Activated naive CD4-positive, alpha-beta T cell treated with anti-CD3 and anti-CD28 coated beads for 36 hours (primary cell): ENCODE measurements around the gene FUCA2. TPM values are rescaled to one million over a fixed set of nuclear protein-coding genes. Genes with fewer than 3 reads are reported as not detected.
"Not testable (repeated sequence)": the region's sequence is repeated elsewhere in the genome, so short reads cannot be mapped to it uniquely, and the experiment has no call there.

Experiments used
- CTCF ChIA-PET: fragments of 350-600 bp; sonication (Branson Sonifier 250); formaldehyde crosslinking; loops from one replicate; lab custom pipeline; 2021; ENCODE audit warnings: antibody characterized with exemption; lab: Charles Lee
- DNase-seq: peaks from one replicate; pipeline ENCODE4 v3.0.0-alpha.2; 2020
- H3K27ac Mint-ChIP-seq: one replicate; pipeline ENCODE4 v1.8.0; 2021; ENCODE audit warnings: mild to moderate bottlenecking, mixed read lengths
- H3K27me3 Mint-ChIP-seq: one replicate; pipeline ENCODE4 v1.8.0; 2021; ENCODE audit warnings: low read depth, mixed read lengths
- H3K36me3 Mint-ChIP-seq: one replicate; pipeline ENCODE4 v1.8.0; 2021; ENCODE audit warnings: low read depth, mixed read lengths
- H3K4me1 Mint-ChIP-seq: one replicate; pipeline ENCODE4 v1.8.0; 2021; ENCODE audit warnings: low read depth, mixed read lengths
- H3K4me3 Mint-ChIP-seq: one replicate; pipeline ENCODE4 v1.8.0; 2021; ENCODE audit warnings: mild to moderate bottlenecking, moderate library complexity, mixed read lengths
- H3K9me3 Mint-ChIP-seq: one replicate; pipeline ENCODE4 v1.8.0; 2021; ENCODE audit warnings: mixed read lengths
- intact Hi-C: fragments of 100-400 bp; cut with micrococcal nuclease; formaldehyde crosslinking; loops from one replicate; pipeline ENCODE4 v1.15.1; 2023
- total RNA-seq, 2 experiments: library from RNA; stranded (reverse); gene quantifications; one replicate each; pipeline ENCODE4 v1.2.3, GENCODE V29; 2021

Gene FUCA2
- total RNA-seq, 2 experiments from 2014 or later = 7.7 to 8.2 TPM

DNA sequence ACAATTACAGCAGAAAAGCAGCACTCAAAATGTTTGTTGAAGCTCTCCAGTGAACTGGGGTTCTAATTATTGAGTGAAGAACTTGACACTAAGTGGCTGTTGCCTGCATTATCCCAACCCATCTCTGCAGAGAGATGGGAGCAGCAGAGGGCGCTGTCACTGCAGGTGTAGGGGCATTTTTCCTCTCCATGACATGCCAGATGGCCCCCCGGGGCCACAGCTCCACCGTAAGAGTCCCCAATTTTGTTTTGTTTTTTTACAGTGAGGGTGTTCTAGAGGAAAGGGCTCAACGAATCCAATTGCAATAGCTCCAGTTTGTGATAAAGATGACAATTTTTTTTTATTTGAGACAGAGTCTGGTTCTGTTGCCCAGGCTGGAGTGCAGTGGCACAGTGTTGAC lies 1.9 kb upstream of the FUCA2 start:
- intact Hi-C loops = loop anchor here (1.0 to 5.0 kb wide), 8 partner anchors 12 to 946 kb away; no protein-coding TSS in a partner anchor
- CTCF ChIA-PET = interaction anchor here (0.7 to 2.1 kb wide), 10 partner anchors 16 to 426 kb away, joined by 3 to 12 read pairs (median 4); no protein-coding TSS in a partner anchor
- Mint-ChIP-seq H3K4me1 (peaks cover 19% of the 10 kb centered on the region), H3K4me3 (peak overlapping the region; percentile 15), H3K36me3 (peaks cover 4% of the 10 kb centered on the region), H3K27me3 (no peaks in the 10 kb centered on the region), H3K27ac (no peak overlapping the region), H3K9me3 (no peaks in the 10 kb centered on the region)
- DNase-seq = peak; percentile 75

DNA sequence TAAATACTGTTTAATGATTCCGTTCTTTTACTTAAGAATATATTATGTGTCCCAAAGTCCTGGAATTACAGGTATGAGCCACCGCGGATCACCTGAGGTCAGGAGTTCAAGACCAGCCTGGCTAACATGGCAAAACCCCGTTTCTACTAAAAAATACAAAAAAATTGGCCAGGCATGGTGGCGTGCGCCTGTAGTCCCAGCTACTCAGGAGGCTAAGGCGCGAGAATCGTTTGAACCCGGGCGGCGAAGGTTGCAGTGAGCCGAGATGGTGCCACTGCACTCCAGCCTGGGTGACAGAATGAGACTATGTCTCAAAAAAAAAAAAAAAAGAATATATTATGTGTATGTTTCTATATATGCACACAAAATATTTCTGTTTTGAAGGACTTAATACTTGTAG lies 1.2 kb downstream of the FUCA2 start:
- H3K4me1 Mint-ChIP-seq = peaks cover 19% of the 10 kb centered on the region
- not testable (repeated sequence) for H3K27me3 Mint-ChIP-seq, H3K9me3 Mint-ChIP-seq, DNase-seq, H3K4me3 Mint-ChIP-seq, H3K27ac Mint-ChIP-seq
- intact Hi-C loops = loop anchor here (5.0 kb wide), 3 partner anchors 568 to 943 kb away; no protein-coding TSS in a partner anchor
- CTCF ChIA-PET = interaction anchor here (0.6 to 1.2 kb wide), 3 partner anchors 8 to 350 kb away, joined by 3 to 5 read pairs (median 3); no protein-coding TSS in a partner anchor
- peaks cover 11% of the 10 kb centered on the region for H3K36me3 Mint-ChIP-seq

DNA sequence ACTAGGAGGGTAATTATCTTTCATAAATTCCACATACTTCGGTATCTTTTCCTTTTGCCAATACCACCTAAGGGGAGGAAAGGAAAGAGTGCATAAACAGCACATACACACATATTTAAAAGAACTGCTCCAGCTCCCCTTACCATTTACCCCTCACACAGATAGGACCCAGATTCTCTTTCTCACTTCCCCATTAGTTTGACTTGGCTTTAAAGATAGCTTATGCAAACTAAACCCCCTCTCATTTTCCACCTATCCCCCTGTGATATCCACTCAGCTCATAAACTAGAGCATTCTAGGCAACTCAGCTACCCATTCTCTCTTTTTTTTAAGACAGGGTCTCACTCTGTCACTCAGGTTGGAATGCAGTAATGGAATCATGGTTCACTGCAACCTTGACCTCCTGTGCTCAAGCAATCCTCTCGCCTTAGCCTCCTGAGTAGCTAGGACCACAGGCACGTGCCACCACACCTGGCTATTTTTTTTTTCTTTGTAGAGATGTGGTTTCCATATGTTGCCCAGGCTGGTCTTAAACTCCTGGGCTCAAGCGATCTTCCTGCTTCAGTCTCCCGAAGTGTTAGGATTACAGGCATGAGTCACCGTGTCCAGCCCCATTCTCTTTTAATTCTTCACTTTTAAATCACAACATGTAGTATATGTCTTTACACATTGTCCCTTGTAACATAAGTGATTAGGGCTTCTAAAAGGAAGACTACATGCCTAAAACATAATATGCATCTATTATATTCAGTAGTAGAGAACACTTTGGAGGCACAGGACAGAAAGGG lies 4.0 kb downstream of the FUCA2 start:
- Mint-ChIP-seq H3K27ac (no peak overlapping the region), H3K9me3 (no peaks in the 10 kb centered on the region), H3K4me1 (peaks cover 14% of the 10 kb centered on the region), H3K4me3 (no peak overlapping the region), H3K36me3 (peaks cover 9% of the 10 kb centered on the region), H3K27me3 (no peaks in the 10 kb centered on the region)
- intact Hi-C loops = no loop called here
- DNase-seq = no peak
- CTCF ChIA-PET = no interaction called here

DNA sequence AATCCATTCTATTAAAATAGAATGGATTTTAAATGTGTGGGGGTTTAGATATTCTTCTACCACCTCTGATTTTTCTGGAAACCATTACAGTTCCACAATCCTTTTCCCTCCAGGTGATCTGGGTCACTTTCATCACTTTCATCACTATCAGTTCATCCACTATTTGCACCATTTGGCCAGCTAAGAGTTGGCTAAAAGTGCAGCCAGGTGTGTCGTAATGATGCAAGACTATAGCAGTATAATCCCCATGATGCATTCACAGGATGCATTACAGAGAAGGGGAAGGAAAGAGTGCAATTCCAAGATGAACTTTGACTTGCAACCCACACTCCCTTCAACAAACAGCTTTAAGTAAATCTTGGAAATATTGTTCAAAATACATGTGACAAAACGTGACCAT lies 4.9 kb downstream of the FUCA2 start:
- Mint-ChIP-seq H3K4me3 (no peak overlapping the region), H3K27me3 (no peaks in the 10 kb centered on the region), H3K27ac (no peak overlapping the region), H3K36me3 (peaks cover 9% of the 10 kb centered on the region), H3K9me3 (no peaks in the 10 kb centered on the region), H3K4me1 (peaks cover 11% of the 10 kb centered on the region)
- no peak for DNase-seq
- CTCF ChIA-PET = no interaction called here
- intact Hi-C loops = no loop called here

DNA sequence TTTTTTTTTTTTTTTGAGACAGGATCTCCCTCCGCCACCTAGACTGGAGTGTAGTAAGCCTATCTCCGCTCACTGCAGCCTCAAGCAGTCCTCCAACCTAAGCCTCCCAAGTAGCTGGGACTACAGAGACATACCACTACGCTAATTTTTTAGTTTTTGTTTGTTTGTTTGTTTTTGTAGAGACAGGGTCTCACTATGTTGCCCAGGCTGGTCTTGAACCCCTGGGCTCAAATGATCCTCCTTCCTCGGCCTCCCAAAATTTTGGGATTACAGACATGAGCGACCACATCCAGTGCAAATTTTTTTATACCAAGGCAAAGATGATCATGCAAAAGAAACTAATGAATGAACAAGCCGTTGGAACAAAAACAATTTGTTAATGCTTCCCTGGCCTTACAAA lies 5.3 kb downstream of the FUCA2 start:
- Mint-ChIP-seq H3K36me3 (peaks cover 9% of the 10 kb centered on the region), H3K4me1 (peaks cover 11% of the 10 kb centered on the region), H3K9me3 (no peaks in the 10 kb centered on the region), H3K27ac (no peak overlapping the region), H3K4me3 (no peak overlapping the region), H3K27me3 (no peaks in the 10 kb centered on the region)
- CTCF ChIA-PET = interaction anchor here (0.6 kb wide), 2 partner anchors 851 to 1159 kb away, joined by 3 to 5 read pairs; no protein-coding TSS in a partner anchor
- intact Hi-C loops = no loop called here
- no peak for DNase-seq

DNA sequence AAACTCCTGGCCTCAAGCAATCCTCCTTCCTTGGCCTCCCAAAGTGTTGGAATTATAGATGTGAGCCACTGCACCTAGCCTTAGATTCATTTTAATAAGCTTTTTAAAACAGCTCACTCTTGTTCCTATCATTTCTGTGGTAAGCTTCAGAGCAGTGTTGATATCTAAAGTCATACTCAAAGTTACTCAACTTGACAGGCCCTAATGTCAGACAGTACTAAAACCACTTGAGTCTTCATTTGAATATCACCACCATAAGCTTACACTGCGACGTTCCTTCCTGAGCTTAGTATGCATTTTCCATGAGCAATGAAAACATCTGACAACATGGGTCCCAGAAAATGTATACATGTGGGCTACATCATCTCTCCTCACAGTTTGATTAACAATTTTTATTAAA lies 6.0 kb downstream of the FUCA2 start:
- H3K9me3 Mint-ChIP-seq = no peaks in the 10 kb centered on the region
- no peak overlapping the region for H3K4me3 Mint-ChIP-seq
- no peaks in the 10 kb centered on the region for H3K27me3 Mint-ChIP-seq
- CTCF ChIA-PET = interaction anchor here (0.6 kb wide), 3 partner anchors 188 to 1159 kb away, joined by 3 to 7 read pairs (median 5); no protein-coding TSS in a partner anchor
- intact Hi-C loops = no loop called here
- no peak overlapping the region for H3K27ac Mint-ChIP-seq
- H3K36me3 Mint-ChIP-seq = peaks cover 8% of the 10 kb centered on the region
- peaks cover 5% of the 10 kb centered on the region for H3K4me1 Mint-ChIP-seq
- DNase-seq = no peak

DNA sequence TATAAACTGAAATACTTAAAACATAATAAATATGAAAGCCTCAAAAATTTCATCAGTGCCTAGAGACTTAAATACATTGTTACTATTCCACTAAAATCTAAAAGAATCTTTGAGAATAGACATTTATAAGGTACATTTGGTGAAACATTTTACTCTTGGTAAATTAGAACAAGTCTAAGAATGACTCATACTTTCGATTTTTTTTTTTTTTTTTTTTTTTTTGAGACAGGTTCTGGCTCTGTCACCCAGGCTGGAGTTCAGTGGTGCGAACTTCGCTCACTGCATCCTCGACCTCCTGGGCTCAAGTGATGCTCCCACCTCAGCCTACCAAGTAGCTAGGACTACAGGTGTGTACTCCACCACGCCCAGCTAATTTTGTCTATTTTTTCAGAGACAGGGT lies 6.4 kb downstream of the FUCA2 start:
- Mint-ChIP-seq H3K9me3 (no peaks in the 10 kb centered on the region), H3K27me3 (no peaks in the 10 kb centered on the region), H3K27ac (no peak overlapping the region), H3K4me1 (peaks cover 5% of the 10 kb centered on the region), H3K36me3 (peaks cover 8% of the 10 kb centered on the region), H3K4me3 (no peak overlapping the region)
- CTCF ChIA-PET = no interaction called here
- no peak for DNase-seq
- intact Hi-C loops = no loop called here

DNA sequence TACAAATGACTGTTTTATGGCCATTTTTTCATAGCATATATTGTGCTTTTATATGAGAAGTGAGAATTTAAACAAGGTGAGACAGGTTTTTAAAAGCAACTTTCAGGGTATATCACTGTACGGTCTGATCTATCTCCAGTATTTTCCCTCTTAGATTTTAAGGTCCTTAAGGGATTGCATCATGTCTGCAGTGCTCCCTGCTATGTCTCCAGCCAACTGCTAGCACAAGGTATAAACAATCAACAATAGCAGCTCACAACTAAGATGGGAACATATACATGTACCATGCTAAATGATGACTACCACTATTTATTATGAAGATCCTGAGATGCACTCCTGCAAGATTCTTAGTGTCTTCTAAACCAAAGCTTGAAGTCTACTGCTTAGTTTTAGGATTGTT lies 7.2 kb downstream of the FUCA2 start:
- H3K9me3 Mint-ChIP-seq = no peaks in the 10 kb centered on the region
- H3K4me3 Mint-ChIP-seq = no peak overlapping the region
- no peak for DNase-seq
- peaks cover 10% of the 10 kb centered on the region for H3K36me3 Mint-ChIP-seq
- CTCF ChIA-PET = no interaction called here
- H3K27ac Mint-ChIP-seq = no peak overlapping the region
- intact Hi-C loops = loop anchor here (5.0 kb wide), 1 partner anchor 1032 kb away; no protein-coding TSS in a partner anchor
- H3K4me1 Mint-ChIP-seq = peaks cover 5% of the 10 kb centered on the region
- H3K27me3 Mint-ChIP-seq = no peaks in the 10 kb centered on the region

DNA sequence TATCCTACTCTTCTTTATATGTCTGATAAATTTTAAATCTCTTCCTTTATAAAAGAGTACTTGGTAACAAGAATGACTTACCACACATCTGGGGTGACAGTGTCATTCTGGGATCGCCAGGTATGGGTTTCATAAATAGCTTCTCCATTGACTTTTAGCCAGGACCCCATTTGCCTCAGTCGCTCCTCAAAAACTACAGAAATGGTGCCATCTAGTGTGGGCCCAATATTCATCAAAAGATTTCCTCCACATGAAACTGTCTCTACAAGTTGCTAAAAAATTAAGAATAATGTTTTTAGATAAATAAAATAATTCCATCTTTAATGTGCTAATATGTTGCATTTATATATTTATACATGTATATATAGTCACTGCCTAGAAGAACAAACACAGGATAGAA lies 9.7 kb downstream of the FUCA2 start:
- CTCF ChIA-PET = interaction anchor here (0.6 to 1.5 kb wide), 3 partner anchors 9 to 809 kb away, joined by 3 to 5 read pairs (median 3); partner anchors contain the start of gene FUCA2
- Mint-ChIP-seq H3K4me3 (no peak overlapping the region), H3K27ac (no peak overlapping the region), H3K9me3 (no peaks in the 10 kb centered on the region), H3K36me3 (peaks cover 13% of the 10 kb centered on the region), H3K4me1 (peaks cover 19% of the 10 kb centered on the region), H3K27me3 (no peaks in the 10 kb centered on the region)
- no peak for DNase-seq
- intact Hi-C loops = loop anchor here (5.0 kb wide), 1 partner anchor 1030 kb away; no protein-coding TSS in a partner anchor

DNA sequence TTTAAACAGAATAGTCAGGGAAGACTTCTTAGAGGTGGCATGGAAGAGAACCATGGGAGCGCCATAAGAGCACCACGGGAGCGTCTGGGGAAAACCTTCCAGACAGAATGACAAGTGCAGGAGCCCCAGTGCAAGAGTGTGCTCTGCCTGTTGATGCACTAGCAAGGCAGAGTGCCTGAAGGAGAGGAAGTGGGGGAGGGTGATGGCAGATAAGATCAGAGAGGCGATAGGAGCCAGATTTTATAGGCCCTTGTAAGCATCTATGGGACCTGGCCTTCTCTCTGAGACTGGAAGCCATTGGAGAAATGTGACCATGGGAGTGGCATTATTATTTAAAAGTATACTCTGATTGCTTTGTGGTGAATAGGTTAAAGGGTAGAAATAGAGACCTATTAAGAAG lies 13.1 kb downstream of the FUCA2 start:
- peaks cover 15% of the 10 kb centered on the region for H3K4me1 Mint-ChIP-seq
- H3K27ac Mint-ChIP-seq = no peak overlapping the region
- intact Hi-C loops = no loop called here
- CTCF ChIA-PET = interaction anchor here (1.2 to 2.4 kb wide), 3 partner anchors 15 to 441 kb away, joined by 3 to 6 read pairs (median 5); no protein-coding TSS in a partner anchor
- no peaks in the 10 kb centered on the region for H3K27me3 Mint-ChIP-seq
- peaks cover 5% of the 10 kb centered on the region for H3K36me3 Mint-ChIP-seq
- no peaks in the 10 kb centered on the region for H3K9me3 Mint-ChIP-seq
- H3K4me3 Mint-ChIP-seq = no peak overlapping the region
- DNase-seq = no peak

DNA sequence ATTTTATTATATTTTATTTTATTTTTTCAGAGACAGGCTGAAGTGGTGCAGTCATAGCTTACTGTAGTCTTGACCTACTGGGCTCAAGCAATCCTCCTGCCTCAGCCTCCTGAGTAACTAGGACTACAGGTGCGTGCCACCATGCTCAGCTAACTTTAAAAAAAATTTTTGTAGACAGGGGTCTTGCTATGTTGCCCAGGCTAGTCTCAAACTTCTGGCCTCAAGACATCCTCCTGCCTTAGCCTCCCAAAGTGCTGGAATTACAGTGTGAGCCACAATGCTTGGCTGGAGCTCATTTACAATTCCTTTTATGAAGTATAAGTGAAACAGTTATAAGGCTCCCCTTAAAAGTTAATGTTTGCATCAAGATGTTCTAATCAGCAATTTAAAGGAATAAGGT lies 14.5 kb downstream of the FUCA2 start:
- H3K9me3 Mint-ChIP-seq = no peaks in the 10 kb centered on the region
- CTCF ChIA-PET = interaction anchor here (1.2 to 2.4 kb wide), 3 partner anchors 14 to 443 kb away, joined by 3 to 6 read pairs (median 5); no protein-coding TSS in a partner anchor
- H3K4me1 Mint-ChIP-seq = peaks cover 15% of the 10 kb centered on the region
- no peaks in the 10 kb centered on the region for H3K27me3 Mint-ChIP-seq
- no peak overlapping the region for H3K4me3 Mint-ChIP-seq
- DNase-seq = no peak
- no peak overlapping the region for H3K27ac Mint-ChIP-seq
- intact Hi-C loops = no loop called here
- peaks cover 5% of the 10 kb centered on the region for H3K36me3 Mint-ChIP-seq

DNA sequence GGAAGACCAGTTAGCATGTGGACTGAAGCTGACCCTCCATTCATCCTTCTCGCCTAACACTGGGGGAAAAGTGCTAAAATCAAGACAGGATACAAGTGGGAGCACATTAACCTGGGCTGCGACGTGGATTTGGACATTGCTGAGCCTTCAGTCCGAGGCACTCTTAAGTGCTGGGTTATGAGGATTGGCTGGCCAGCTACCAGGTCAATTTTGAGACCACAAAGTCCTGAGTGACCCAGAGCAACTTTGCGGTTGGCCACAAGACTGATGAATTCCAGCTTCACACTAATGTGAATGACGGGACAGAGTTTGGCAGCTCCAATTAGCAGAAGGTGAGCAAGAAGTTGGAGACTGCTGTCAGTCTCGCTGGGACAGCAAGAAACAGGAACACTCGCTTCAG lies 20.7 kb downstream of the FUCA2 start:
- Mint-ChIP-seq H3K9me3 (no peaks in the 10 kb centered on the region), H3K4me3 (no peak overlapping the region), H3K27me3 (no peaks in the 10 kb centered on the region), H3K36me3 (no peaks in the 10 kb centered on the region), H3K4me1 (no peaks in the 10 kb centered on the region), H3K27ac (no peak overlapping the region)
- intact Hi-C loops = no loop called here
- no peak for DNase-seq
- CTCF ChIA-PET = interaction anchor here (0.8 to 1.0 kb wide), 2 partner anchors 11 to 22 kb away, joined by 3 read pairs; no protein-coding TSS in a partner anchor
